Right atrium auricular region (tissue), 2 donors: ENCODE results near the gene CNOT8. TPM values are rescaled to one million over a fixed set of nuclear protein-coding genes. Genes with fewer than 3 reads are reported as not detected.

Experiments
- DNase-seq: peaks from one replicate; pipeline ENCODE4 v3.0.0-alpha.2; 2019; ENCODE audit warnings: low spot score
- H3K27ac ChIP-seq, 2 donors: fragments of 200-600 bp; sonication (generic); 1 replicate in 1 of 2; 2 replicates in 1 of 2; pipeline ENCODE4 v1.5.1; 2016 to 2019
- H3K27me3 ChIP-seq, 2 donors: fragments of 200-600 bp; sonication (generic); one replicate each; pipeline versions ENCODE4 v1.5.1 to v1.6.0; 2017 to 2019
- H3K36me3 ChIP-seq: fragments of 200-600 bp; sonication (generic); one replicate; pipeline ENCODE4 v1.5.1; 2016
- H3K4me1 ChIP-seq, 2 donors: fragments of 200-600 bp; sonication (generic); one replicate each; pipeline versions ENCODE4 v1.5.1 to v1.6.0; 2017 to 2019
- H3K4me3 ChIP-seq, 2 donors: fragments of 200-600 bp; sonication (generic); 1 replicate in 1 of 2; 2 replicates in 1 of 2; pipeline ENCODE4 v1.5.1; 2017 to 2019; ENCODE audit warnings: mild to moderate bottlenecking in 1 of 2, moderate library complexity in 1 of 2
- H3K9me3 ChIP-seq, 2 donors: fragments of 200-600 bp; sonication (generic); one replicate each; pipeline ENCODE4 v1.5.1; 2019
- total RNA-seq, 2 donors: library from RNA; depleted of rRNA; stranded (reverse); fragments of >200 nt; gene quantifications; one replicate each; pipeline ENCODE4 v1.1.0, GENCODE V29; 2016
- TF ChIP-seq, protein P1 (sequence below), 2 donors: fragments of 200-600 bp; sonication (generic); IDR thresholded peaks; one replicate each; pipeline ENCODE4 v1.5.1; 2019; ENCODE audit warnings: antibody characterized with exemption in 2 of 2

Gene CNOT8
- total RNA-seq, 2 donors from 2014 or later = 28.0 to 31.4 TPM

DNA sequence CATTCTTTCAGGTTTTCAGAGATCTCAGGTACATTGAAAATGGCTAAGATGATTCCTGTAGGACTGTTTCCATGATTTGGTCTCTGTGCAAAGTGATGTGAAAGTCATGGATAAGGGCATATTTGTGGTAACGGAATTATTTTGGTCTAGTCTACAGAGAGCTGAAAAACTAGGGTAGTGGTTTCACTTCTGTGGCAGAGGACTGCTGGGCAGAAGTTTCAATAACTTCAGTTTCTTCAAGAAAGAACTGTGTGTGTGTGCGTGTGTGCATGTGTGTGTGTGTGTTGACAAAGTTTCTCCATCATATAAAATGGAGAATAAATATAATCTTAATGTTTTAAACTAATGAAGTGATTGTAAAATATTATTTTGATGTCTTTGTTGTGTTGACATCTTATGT lies 4.3 kb downstream of the CNOT8 start:
- no peaks in the 10 kb centered on the region for H3K9me3 ChIP-seq
- no peak for DNase-seq
- no peak overlapping the region for H3K27ac ChIP-seq
- TF ChIP-seq, protein P1, sequence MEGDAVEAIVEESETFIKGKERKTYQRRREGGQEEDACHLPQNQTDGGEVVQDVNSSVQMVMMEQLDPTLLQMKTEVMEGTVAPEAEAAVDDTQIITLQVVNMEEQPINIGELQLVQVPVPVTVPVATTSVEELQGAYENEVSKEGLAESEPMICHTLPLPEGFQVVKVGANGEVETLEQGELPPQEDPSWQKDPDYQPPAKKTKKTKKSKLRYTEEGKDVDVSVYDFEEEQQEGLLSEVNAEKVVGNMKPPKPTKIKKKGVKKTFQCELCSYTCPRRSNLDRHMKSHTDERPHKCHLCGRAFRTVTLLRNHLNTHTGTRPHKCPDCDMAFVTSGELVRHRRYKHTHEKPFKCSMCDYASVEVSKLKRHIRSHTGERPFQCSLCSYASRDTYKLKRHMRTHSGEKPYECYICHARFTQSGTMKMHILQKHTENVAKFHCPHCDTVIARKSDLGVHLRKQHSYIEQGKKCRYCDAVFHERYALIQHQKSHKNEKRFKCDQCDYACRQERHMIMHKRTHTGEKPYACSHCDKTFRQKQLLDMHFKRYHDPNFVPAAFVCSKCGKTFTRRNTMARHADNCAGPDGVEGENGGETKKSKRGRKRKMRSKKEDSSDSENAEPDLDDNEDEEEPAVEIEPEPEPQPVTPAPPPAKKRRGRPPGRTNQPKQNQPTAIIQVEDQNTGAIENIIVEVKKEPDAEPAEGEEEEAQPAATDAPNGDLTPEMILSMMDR (IDR thresholded peaks at IDR 0.05) = no peak
- peaks cover 0 to 34% of the 10 kb centered on the region in 2 donors for H3K4me1 ChIP-seq
- no peaks in the 10 kb centered on the region for H3K27me3 ChIP-seq
- H3K36me3 ChIP-seq = peaks cover 25% of the 10 kb centered on the region
- no peak overlapping the region for H3K4me3 ChIP-seq

DNA sequence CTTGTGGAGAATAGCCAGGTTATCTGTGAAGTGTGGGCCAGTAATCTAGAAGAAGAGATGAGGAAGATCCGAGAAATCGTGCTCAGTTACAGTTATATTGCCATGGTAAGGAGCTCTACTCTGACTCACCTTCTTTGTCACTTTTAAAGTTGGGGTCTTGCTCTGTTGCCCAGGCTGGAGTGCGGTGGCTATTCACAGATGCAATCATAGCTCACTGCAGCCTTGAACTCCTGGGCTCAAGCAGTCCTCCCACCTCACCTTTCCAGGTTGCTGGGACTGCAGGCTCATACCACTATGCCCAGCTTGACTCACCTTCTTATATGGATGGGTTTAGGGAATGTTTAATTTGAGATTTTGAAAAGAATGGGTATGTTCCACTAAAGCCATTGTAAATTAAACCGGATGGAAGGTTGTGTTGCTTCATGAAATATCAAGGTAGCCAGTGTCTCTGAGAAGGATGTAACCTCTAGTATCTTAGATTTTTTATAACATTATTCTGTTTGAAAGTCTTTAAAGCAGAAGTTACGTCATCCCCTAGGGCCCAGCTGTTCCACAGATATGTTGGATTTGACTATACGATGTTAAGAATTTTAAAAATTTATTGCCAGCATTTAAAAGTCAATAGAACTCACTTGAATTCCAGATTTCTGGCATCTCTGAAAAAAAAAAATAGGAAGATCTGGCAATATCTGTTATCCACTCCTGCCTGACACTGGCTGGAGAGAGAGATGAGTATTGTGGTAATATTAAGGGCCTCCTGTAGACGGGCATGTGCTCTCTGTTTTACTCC lies 5.1 kb downstream of the CNOT8 start:
- H3K4me3 ChIP-seq = no peak overlapping the region
- no peaks in the 10 kb centered on the region for H3K9me3 ChIP-seq
- no peak overlapping the region for H3K27ac ChIP-seq
- TF ChIP-seq, protein P1 (IDR thresholded peaks at IDR 0.05) = no peak
- peaks cover 0 to 34% of the 10 kb centered on the region in 2 donors for H3K4me1 ChIP-seq
- no peaks in the 10 kb centered on the region for H3K27me3 ChIP-seq
- no peak for DNase-seq
- peaks cover 25% of the 10 kb centered on the region for H3K36me3 ChIP-seq

DNA sequence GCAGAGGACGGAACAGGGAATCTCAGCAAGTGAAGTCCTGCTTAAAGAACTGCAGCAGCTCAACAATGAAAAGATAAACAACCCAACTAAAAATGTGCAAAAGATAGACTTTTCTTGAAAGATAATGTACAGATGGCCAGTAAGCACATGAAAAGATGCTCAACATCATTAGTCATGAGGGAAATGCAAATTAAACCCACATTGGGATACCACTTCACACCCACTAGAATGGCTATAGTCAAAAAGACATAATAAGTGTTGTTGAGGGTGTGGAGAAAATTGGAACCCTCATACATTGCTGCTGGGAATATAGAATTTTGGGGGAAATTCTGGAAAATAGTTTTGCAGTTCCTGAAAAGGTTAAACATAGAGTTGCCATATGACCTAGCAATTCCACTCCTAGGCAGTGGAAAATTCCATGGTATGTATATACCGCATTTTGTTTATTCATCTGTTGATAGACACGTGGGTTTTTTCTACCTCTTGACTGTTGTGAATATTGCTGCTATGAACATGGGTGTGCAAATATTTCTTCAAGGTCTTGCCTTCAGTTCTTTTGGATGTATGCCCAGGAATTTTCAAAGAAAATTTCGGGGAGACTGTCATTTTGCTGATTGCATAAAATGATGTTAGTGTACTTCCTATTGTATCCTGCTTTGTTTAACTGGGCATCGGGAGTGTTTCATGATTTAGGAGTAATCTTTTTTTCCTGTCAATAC lies 7.2 kb downstream of the CNOT8 start:
- Histone ChIP-seq H3K36me3 (peaks cover 30% of the 10 kb centered on the region), H3K4me3 (no peak overlapping the region), H3K27me3 (no peaks in the 10 kb centered on the region), H3K27ac (no peak overlapping the region), H3K4me1 (peaks cover 0 to 21% of the 10 kb centered on the region in 2 donors), H3K9me3 (no peaks in the 10 kb centered on the region)
- TF ChIP-seq, protein P1 (IDR thresholded peaks at IDR 0.05) = no peak
- DNase-seq = no peak

DNA sequence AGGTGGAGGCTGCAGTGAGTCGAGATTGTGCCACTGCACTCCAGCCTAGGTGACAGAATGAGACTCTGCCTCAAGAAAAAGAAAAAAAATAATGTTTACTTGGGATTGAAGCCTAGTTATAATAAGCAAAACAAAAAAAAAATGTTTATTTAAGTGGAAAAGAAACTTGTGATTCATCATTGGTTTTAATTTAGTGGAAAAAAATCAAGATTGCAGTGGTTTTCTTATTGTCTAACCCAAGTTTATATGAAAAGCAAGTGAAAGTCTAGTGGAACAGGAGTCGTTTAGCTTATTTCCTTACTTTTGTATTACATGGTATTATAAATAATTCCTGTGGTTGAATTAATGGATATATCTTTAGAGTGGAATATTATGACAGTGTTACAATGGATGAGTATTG lies 8.4 kb downstream of the CNOT8 start:
- Histone ChIP-seq H3K4me1 (peaks cover 0 to 9% of the 10 kb centered on the region in 2 donors), H3K27me3 (no peaks in the 10 kb centered on the region), H3K36me3 (peaks cover 41% of the 10 kb centered on the region), H3K4me3 (no peak overlapping the region), H3K27ac (no peak overlapping the region), H3K9me3 (no peaks in the 10 kb centered on the region)
- TF ChIP-seq, protein P1 (IDR thresholded peaks at IDR 0.05) = no peak
- no peak for DNase-seq

DNA sequence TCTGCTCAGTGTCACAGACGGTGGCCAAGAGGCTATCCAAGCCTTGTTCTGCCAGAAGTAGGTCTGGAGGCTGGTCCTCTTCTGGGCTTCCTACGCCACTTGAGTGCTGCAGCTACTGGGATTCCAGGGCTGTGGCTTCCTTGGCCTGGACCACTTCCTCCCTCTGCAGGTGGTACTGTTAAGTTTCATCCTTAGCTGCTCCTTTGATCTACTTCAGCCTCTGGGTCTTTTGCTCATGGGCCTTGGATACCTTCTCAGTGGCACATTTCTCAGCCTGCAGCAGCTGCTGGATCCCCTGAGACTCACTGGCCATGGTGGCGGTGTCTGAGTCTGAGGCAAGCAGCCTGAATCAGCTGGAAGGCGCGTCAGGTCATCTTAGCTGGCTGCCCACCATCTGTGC lies 10.3 kb downstream of the CNOT8 start:
- no peaks in the 10 kb centered on the region for H3K9me3 ChIP-seq
- TF ChIP-seq, protein P1 (IDR thresholded peaks at IDR 0.05) = peak in 1 of 2 donors; percentile 18
- no peaks in the 10 kb centered on the region for H3K27me3 ChIP-seq
- no peak for DNase-seq
- peaks cover 0 to 6% of the 10 kb centered on the region in 2 donors for H3K4me1 ChIP-seq
- H3K4me3 ChIP-seq = no peak overlapping the region
- H3K36me3 ChIP-seq = peaks cover 51% of the 10 kb centered on the region
- no peak overlapping the region for H3K27ac ChIP-seq
